Stimulated activated CD8-positive, alpha-beta memory T cell treated with anti-CD3 and anti-CD28 coated beads, Interleukin-12 subunit alpha, Interleukin-12 subunit beta, amount 100 ng/mL, for 1 hour (primary cell): ENCODE measurements around the gene HIVEP3.

Source experiments
- DNase-seq: peaks from one replicate; pipeline ENCODE4 v3.0.0-alpha.2; 2020; ENCODE audit warnings: low read depth

Gene HIVEP3

GRCh38 chr1:41611068-41611931 lies 307.4 kb downstream of the HIVEP3 start:
- DNase-seq, result no peak

DNA sequence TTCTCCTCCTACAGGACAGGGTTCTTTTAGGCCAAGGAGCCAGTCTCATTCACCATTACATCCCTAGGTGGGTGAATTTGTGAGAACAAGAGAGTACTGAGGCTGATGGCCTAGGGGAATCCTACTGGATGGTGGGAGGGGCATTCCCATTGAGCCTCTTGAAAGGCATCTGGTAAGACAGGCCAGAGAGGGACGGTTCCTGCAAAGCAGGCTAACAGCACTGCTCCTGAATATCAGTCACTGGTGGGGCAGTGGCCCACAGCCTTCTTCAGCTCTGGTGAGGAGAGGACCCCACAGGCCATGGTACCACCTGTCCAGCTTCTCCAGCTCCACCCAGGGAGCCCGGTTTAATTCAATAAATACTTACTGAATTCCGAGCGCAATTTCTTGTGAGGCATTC lies 308.4 kb downstream of the HIVEP3 start:
- no peak for DNase-seq

GRCh38 chr1:41609166-41609883 lies 309.4 kb downstream of the HIVEP3 start:
- no peak for DNase-seq

DNA sequence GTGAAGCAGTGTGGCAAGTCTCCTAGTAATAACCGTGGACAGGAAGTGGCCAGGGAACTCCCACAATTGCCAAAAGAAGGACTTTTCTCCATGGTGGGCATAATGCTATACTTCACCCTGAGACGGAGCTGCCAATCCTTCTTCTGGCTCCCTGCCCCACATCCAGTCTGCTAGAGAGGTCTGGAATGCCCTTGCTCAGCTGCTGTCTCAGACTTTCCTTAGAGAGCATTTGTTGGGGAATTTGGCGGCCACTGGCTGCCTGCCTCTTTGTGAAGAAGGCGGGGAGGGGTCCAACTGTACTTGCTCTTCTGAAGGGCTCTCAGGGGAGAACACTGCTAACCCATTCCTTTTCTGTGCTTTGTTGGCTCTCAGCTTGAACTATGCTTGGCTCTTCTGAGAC lies 310.5 kb downstream of the HIVEP3 start:
- no peak for DNase-seq

DNA sequence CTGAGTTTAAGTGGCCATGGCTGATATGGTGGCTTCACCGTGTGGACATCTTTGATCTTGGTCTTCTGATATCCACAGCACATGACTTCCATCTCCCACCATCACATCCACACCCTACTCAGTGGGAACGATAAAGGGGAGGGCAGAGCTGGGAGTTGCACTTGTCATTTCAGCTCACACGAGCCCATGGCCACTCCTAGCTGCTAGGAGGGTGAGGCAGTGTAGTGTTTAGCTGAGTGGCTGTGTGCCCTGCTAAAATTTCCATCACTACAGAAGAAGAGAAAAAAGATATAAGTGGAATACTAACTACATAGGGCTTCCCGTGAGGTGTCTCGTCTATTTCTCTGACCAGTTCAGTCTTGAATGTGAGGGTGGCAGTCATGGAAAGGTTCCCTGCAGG lies 310.9 kb downstream of the HIVEP3 start:
- DNase-seq, result no peak

DNA sequence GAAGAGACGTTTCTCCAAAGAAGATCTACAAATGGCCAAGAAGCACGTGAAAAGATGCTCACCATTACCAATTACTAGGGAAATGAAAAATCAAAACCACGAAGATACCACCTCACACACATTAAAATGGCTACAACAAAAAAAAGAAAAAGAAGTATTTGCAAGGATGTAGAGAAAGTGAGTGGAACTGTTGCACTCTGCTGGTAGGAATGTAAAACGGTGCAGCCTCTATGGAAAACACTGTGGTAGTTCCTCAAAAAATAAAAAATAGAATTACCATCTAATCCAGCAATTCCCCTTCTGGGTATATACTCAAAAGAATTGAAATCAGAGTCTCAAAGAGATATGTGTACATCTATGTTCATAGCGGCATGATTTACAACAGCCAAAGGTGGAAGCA lies 318.8 kb downstream of the HIVEP3 start:
- no peak for DNase-seq

GRCh38 chr1:41598325-41598724 lies 320.4 kb downstream of the HIVEP3 start:
- no peak for DNase-seq

DNA sequence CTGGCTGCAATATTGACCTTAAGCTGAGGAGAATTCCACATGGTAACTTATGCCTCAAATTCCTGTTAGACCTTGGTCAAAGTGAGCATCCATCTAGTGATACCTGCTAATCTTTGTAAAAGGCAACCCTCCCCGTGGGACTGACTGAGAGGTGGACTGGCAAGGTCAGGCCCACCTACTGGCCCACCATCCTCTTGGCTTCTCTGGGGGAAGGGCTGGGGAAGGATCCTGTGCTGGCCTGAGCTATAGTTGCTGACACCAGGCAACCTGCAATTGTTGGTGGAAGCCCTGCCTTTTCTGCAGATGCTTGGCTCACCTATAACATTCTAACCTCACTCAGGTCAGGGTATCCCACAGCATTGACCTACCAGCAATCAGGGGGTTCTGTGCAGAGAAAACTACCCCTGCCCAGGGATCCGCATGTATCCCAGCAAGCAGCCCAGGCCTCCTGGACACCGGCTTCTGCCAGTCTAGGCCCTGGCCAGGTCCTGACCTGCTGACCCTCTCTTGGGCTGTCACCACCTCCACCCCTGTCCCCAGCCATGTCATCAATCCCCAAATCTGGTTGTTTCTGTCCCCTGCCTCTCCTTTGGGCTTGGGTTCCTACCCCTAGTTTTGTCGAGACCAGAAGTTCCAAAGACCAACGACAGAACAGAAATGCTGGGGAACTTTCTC lies 326.1 kb downstream of the HIVEP3 start:
- no peak for DNase-seq

DNA sequence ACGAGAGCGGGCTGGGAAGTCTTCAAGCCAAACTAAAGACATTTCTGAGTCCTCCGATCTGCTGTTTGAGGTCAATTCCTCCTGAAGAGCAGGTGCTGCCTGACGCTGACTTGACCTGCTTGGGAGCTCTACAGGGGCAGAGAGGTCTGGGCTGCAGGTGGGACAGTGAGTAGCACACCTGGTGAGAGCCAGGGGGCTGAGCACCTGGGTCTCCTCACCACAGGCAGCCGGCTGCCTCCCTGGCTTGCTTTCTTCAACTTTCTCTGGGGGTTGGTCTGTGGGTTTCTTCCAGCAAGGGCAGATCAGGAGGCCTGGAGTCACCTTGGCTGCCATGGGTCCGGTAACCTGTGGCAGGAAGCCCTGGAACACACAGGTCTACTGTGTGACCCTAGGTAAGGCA lies 326.8 kb downstream of the HIVEP3 start:
- DNase-seq, result no peak

- DNase-seq, result no peak
These were observed 328.4 kb downstream of the HIVEP3 start for GRCh38 chr1:41590331-41590730.

GRCh38 chr1:41589395-41589794 lies 329.3 kb downstream of the HIVEP3 start:
- no peak for DNase-seq

GRCh38 chr1:41588334-41588875 lies 330.3 kb downstream of the HIVEP3 start:
- DNase-seq, result no peak

DNA sequence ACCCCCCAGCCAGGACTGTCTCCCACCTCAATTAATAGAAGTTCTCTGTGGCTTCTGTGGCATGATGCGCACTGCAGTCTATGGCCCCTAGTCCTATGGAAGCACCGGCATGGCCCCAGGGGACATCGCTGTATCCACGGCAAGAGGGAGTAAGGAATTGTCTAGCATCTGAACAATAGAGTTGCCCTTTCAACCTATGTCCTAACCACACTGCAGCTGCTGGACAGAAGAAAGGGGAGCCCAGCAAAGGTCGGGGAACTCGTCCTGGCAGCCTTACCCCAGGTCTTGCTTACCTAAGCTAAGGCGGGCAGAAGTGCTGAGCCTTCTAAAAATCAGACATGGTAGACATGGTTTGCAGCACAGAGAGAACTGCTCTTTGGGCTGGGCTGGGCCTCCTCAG lies 330.9 kb downstream of the HIVEP3 start:
- no peak for DNase-seq

GRCh38 chr1:41586230-41586629 lies 332.5 kb downstream of the HIVEP3 start:
- no peak for DNase-seq

DNA sequence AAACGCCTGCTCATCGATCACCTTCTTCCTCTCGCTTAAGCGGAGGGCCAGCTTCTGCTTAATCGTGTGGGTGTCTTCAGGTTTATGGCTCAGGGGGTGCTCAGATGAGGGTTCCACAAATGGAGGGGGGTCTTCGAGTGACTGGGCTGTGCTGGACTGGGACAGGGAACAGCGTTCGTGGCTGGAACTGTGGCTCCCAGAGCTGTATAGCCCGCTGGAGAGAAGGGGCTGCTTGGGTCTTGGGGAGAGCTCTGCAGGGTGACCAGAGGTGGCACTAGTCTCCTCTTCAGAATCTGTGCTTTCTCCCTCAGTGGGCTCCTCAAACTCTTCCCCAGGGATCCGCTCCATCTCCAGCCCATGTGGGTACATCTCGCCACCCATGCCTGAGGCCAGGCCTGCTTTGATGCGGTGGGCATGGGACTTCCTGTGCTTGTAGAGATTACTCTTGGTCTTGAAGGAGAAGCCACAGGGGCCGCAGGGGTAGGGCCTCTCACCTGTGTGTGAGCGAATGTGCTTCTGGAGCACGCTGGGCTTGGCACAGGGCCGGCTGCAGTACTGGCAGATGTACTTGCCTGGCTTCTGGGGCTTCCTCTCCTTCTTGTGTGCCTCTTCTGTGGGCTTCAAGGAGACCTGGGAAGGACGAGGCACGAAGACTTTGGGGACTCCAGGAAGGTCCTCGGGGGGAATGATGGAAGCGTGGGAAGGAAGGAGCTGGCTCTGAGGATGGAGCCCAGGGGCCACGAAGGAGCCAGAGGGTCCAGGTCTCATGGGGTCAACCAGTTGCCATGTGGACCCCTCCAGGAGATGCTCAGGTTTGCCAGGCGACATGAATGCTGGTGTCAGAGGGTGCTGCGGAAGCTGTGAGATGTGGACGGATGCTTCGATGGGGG lies 334.8 kb downstream of the HIVEP3 start:
- DNase-seq, result no peak

GRCh38 chr1:41582851-41583657 lies 335.7 kb downstream of the HIVEP3 start:
- no peak for DNase-seq

DNA sequence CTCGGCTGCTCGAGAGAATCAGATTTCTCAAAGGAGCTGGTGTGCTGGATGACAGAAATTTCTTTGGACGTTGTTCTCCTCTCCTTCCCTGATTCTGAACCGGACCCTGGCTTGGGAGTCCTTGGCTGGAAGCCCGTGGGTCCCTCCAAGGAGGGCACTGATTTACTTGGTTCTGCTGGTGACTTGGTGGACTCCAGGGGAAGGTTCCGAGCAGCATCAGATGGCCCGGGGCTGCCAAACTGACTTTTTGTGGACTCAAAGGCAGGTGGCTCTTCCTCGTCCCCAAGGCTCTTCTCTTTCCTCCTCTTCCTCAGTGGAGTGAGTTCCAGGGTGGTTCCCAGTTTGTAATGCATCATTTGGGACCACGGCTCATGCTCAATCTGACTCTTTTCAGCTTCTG lies 336.4 kb downstream of the HIVEP3 start:
- DNase-seq, result no peak

GRCh38 chr1:41582004-41582325 lies 336.8 kb downstream of the HIVEP3 start:
- DNase-seq, result no peak

GRCh38 chr1:41581216-41582003 lies 337.3 kb downstream of the HIVEP3 start:
- DNase-seq, result no peak

DNA sequence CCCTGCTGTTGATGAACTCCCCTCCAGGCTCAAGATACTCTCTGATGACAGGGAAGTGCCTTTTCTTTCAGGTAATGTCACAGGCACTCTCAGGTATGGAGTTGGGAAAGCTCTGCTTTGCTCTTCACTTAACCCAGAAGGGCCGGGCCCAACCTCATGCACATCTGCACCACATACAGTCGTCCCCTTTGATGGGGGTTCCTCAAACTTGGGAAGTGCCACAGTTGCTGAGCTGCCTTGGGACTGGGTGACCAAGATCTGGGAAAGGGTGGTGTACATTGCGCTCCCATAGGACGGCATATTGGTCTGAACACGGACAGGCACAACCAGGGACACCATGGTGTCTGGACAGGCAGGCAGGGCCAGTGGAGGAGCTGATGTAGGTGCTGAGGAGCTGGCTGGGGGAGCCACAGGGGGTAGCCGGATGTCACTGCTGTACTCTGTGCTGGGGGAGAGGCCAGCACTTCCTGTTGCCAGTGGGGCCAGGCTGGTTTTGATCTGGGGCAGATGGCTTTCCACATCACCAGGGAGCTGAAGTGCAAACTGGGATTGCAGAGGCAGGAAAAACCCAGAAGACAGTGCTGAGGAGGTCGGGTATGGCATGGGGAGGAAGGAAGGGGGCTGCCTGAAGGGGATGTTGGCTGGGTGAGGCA lies 338.1 kb downstream of the HIVEP3 start:
- DNase-seq, result no peak
